Measurements from ENCODE around the gene SLC38A10. TPM values are rescaled to one million over a fixed set of nuclear protein-coding genes. Genes with fewer than 3 reads are reported as not detected.

Gene SLC38A10
- total RNA-seq, 4 donors from 2014 or later, result 37.8 to 49.8 (median 45.3) TPM

DNA sequence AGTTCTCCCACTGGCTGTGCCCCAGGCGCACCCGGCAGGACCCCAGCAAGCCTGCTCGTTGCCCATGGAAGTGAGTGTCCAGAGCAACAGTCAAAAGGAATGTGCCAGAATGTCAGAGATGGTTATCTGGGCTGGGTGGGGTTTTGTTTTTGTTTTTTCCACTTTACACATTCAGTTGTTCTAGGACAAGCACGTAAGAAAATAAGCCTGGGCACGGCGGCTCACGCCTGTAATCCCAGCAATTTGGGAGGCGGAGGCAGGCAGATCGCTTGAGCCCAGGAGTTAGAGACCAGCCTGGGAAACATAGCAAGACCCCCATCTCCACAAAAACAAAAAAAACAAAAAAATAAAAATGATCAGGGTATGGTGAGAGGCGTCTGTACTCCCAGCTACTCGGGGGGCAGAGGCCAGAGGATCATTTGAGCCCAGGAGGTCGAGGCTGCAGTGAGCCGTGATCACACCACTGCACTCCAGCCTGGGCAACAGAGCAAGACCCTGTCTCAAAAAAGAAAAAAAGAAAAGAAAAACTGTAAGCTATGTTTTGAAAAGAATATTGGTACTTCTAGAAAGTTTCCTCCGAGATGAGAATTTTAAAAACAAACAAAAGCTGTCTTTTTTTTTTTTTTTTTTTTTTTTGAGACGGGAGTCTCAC is 47.6 kb downstream of the SLC38A10 start:
- TF ChIP-seq, protein P1, sequence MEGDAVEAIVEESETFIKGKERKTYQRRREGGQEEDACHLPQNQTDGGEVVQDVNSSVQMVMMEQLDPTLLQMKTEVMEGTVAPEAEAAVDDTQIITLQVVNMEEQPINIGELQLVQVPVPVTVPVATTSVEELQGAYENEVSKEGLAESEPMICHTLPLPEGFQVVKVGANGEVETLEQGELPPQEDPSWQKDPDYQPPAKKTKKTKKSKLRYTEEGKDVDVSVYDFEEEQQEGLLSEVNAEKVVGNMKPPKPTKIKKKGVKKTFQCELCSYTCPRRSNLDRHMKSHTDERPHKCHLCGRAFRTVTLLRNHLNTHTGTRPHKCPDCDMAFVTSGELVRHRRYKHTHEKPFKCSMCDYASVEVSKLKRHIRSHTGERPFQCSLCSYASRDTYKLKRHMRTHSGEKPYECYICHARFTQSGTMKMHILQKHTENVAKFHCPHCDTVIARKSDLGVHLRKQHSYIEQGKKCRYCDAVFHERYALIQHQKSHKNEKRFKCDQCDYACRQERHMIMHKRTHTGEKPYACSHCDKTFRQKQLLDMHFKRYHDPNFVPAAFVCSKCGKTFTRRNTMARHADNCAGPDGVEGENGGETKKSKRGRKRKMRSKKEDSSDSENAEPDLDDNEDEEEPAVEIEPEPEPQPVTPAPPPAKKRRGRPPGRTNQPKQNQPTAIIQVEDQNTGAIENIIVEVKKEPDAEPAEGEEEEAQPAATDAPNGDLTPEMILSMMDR (IDR thresholded peaks at IDR 0.05), result no peak
- 86 to 93% methylated on average over 9 to 10 of the region's 15 CpGs for WGBS, 2 donors
- Histone ChIP-seq H3K4me3 (no peak overlapping the region), H3K27ac (no peak overlapping the region), H3K36me3 (peaks cover 7 to 58% (median 14%) of the 10 kb centered on the region in 3 donors), H3K4me1 (no peaks in the 10 kb centered on the region), H3K27me3 (no peaks in the 10 kb centered on the region), H3K9me3 (no peaks in the 10 kb centered on the region)
- intact Hi-C loops (cut with DNase I), result no loop called here
- no peak for DNase-seq

DNA sequence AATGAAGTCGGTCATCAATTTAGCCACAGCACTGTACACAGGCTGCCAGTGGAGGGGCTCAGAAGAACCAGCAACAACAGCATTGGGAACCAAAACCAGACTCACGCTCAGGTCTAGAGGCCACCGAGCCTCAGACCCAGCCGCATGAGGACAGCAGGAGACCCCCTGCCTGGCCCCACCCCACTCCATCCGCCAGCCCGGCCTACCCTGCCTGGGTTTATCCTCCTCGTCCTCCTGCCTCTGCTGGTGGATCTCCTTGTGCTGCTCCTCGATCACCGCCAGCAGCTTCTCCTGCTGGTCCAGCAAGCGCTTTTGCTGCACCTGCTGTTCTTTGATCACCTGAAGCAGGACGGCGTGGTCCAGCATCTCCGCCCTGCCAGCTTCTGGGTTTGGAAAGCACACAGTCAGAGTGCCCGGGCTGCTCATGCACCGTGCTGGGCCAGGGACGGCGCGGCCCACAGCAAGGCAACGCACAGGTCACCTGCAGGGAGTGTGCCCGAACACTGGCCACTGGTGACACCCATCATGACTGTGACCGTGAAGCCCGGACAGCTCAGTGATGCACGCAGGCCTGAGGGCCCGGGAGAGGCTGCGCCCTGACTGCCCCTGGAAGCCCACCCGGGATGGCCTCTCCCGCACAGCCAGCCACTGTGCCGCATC is 48.3 kb downstream of the SLC38A10 start:
- WGBS, 2 donors, result 95% methylated on average over 9 of the region's 28 CpGs; no CpG with 5 or more reads in 1 of the 2 donors
- H3K27me3 ChIP-seq, result no peaks in the 10 kb centered on the region
- no peak overlapping the region for H3K27ac ChIP-seq
- intact Hi-C loops (cut with DNase I), result no loop called here
- peaks cover under 1 to 51% (median 9%) of the 10 kb centered on the region in 3 donors for H3K36me3 ChIP-seq
- H3K9me3 ChIP-seq, result no peaks in the 10 kb centered on the region
- no peak for DNase-seq
- H3K4me3 ChIP-seq, result no peak overlapping the region
- H3K4me1 ChIP-seq, result peaks cover 0 to 4% (median 0%) of the 10 kb centered on the region in 3 donors
- TF ChIP-seq, protein P1 (IDR thresholded peaks at IDR 0.05), result no peak

DNA sequence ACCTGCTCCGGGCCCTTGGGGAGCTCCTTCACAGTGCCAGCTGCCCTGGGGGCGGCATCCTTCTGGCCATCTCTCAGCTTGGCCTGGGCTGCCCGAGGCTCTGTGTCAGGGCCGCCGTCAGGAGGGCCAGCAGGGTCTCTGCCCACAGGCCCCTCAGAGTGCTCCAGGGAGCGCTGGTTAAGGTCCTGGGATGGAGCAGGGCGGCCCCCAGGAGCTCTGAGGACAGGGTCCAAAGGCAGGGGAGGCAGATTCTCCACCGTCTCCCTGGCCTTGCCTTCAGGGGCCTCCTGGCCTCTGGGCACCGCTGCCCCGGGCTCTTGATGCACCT is 48.8 kb downstream of the SLC38A10 start:
- TF ChIP-seq, protein P1 (IDR thresholded peaks at IDR 0.05), result no peak
- no peak for TF ChIP-seq POLR2A (IDR thresholded peaks at IDR 0.05)
- H3K4me1 ChIP-seq, result peaks cover 0 to 9% (median 0%) of the 10 kb centered on the region in 3 donors
- 80% methylated on average over 1 of the region's 10 CpGs; no CpG with 5 or more reads in 1 of the 2 donors for WGBS, 2 donors
- DNase-seq, result no peak
- no peaks in the 10 kb centered on the region for H3K27me3 ChIP-seq
- peaks cover 0 to 50% (median 5%) of the 10 kb centered on the region in 3 donors for H3K36me3 ChIP-seq
- H3K27ac ChIP-seq, result no peak overlapping the region
- H3K4me3 ChIP-seq, result no peak overlapping the region
- intact Hi-C loops (cut with DNase I), result no loop called here
- no peaks in the 10 kb centered on the region for H3K9me3 ChIP-seq

DNA sequence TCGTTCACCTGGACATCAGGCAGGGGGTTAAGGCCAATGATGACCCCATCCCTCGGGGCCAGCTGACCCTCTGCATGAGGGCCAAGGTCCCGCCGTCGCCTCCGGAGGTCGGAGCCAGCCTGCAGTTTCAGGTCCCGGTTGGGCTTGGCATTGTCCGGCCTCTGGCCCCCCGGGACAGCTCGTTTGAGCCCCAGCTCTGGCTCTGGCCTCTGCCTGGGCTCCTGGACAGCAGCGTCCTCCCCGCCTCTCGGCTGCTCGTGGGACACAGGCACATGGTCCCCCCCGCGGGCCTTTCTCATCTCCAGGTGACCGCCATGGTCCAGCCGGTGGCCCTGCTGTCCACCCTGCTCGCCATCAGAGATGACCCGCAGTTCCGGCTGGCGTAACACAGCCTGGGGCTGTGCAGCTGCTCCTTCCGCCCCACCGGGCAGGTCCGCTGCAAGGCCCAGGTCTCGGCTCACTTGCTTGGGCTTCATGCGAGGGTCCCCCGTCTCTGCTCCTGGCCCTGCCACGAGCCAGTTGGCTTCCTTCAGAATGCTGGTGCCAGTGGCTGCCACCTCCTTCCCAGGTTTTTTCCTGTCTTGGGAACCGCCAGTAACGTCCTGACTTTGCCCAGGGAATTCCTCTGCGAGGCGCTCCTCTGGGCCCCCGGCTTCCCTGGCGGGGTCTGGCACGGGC is 49.3 kb downstream of the SLC38A10 start:
- TF ChIP-seq POLR2A (IDR thresholded peaks at IDR 0.05), result no peak
- TF ChIP-seq, protein P1 (IDR thresholded peaks at IDR 0.05), result no peak
- Histone ChIP-seq H3K27ac (no peak overlapping the region), H3K27me3 (no peaks in the 10 kb centered on the region), H3K4me1 (peaks cover 1 to 14% (median 2%) of the 10 kb centered on the region in 3 donors), H3K36me3 (peaks cover 0 to 50% (median 5%) of the 10 kb centered on the region in 3 donors), H3K4me3 (no peak overlapping the region), H3K9me3 (no peaks in the 10 kb centered on the region)
- intact Hi-C loops (cut with DNase I), result no loop called here
- WGBS, 2 donors, result 82 to 87% methylated on average over 14 to 23 of the region's 37 CpGs
- no peak for DNase-seq
